Panc1 (cell line): Measurements from ENCODE around the gene RBMS3. TPM values are rescaled to one million over a fixed set of nuclear protein-coding genes. Genes with fewer than 3 reads are reported as not detected.

Source experiments
- ATAC-seq: fragments of 200-7000 bp; cut with Tn5 transposase; 2 replicates; pipeline ENCODE4 v1.9.1; 2020; ENCODE audit warnings: mild to moderate bottlenecking, moderate library complexity
- BruUV-seq: library from RNA; stranded (reverse); fragments of 400-500 nt; replicated peaks from 2 replicates; lab custom pipeline; 2021; lab: Mats Ljungman, UMichigan
- CTCF ChIA-PET: fragments of 300-600 bp; sonication (Branson Sonifier 250); formaldehyde crosslinking; loops from one replicate; lab custom pipeline; 2022; ENCODE audit warnings: antibody characterized with exemption; lab: Charles Lee
- POLR2A ChIA-PET: fragments of 300-600 bp; sonication (Branson Sonifier 250); formaldehyde crosslinking; loops from one replicate; lab custom pipeline; 2022; ENCODE audit warnings: antibody characterized with exemption; lab: Charles Lee
- DNase-seq: peaks from one replicate; pipeline ENCODE4 v3.0.0-alpha.2; 2010; ENCODE audit warnings: low read depth, low spot score
- H3K27ac ChIP-seq: 2 replicates; pipeline ENCODE4 v1.5.1; 2011; ENCODE audit warnings: mild to moderate bottlenecking, low read length, inconsistent platforms
- H3K27me3 ChIP-seq: fragments of 200-500 bp; sonication (Bioruptor generic); 2 replicates; pipeline ENCODE4 v1.6.0; 2014; ENCODE audit warnings: low read length, inconsistent platforms; ENCODE audit not compliant: control insufficient read depth, insufficient read depth
- H3K36me3 ChIP-seq: fragments of 200-500 bp; sonication (Bioruptor generic); 2 replicates; pipeline ENCODE4 v1.5.1; 2014; ENCODE audit warnings: inconsistent platforms, mild to moderate bottlenecking, low read length, moderate library complexity; ENCODE audit not compliant: control insufficient read depth, insufficient read depth
- H3K4me1 ChIP-seq: 2 replicates; pipeline ENCODE4 v1.5.1; 2011; ENCODE audit warnings: inconsistent platforms, mild to moderate bottlenecking, low read length, moderate library complexity; ENCODE audit not compliant: control insufficient read depth, insufficient read depth
- H3K4me3 ChIP-seq, 2 experiments: 2 replicates each; pipeline ENCODE4 v1.5.1; 2011 to 2012; ENCODE audit warnings: low read depth in 2 of 2, low read length in 2 of 2, mild to moderate bottlenecking in 2 of 2, inconsistent platforms in 1 of 2, moderate library complexity in 1 of 2
- H3K9me3 ChIP-seq: fragments of 200-500 bp; sonication (Bioruptor generic); 2 replicates; pipeline ENCODE4 v1.5.1; 2014; ENCODE audit warnings: low read depth, mild to moderate bottlenecking, inconsistent platforms, low read length, moderate library complexity; ENCODE audit not compliant: control insufficient read depth, insufficient read depth
- POLR2AphosphoS5 ChIP-seq: IDR thresholded peaks from 2 replicates; pipeline ENCODE4 v1.6.1; 2012; ENCODE audit warnings: mild to moderate bottlenecking, low read depth, low read length, moderate library complexity
- SIN3A ChIP-seq: IDR thresholded peaks from 2 replicates; pipeline ENCODE4 v1.6.1; 2012; ENCODE audit warnings: low read depth, mild to moderate bottlenecking, low read length, moderate library complexity, borderline replicate concordance; ENCODE audit not compliant: insufficient read depth
- TCF7L2 ChIP-seq: IDR thresholded peaks from 2 replicates; pipeline ENCODE4 v1.6.1; 2011; ENCODE audit warnings: mild to moderate bottlenecking, low read depth, low read length, inconsistent platforms
- in situ Hi-C: cut with HindIII; loops from 2 replicates; pipeline ENCODE4 v1.10.0; 2016; ENCODE audit warnings: low sequenced_read_pairs, low pct_unique_long_range_greater_than_20kb
- intact Hi-C: fragments of 100-400 bp; cut with micrococcal nuclease; formaldehyde crosslinking; loops from one replicate; pipeline ENCODE4 v1.10.0; 2022; ENCODE audit not compliant: unreplicated experiment
- total RNA-seq: library from RNA; stranded (reverse); gene quantifications from one replicate; pipeline ENCODE4 v1.2.1, GENCODE V29; 2021; ENCODE audit not compliant: unreplicated experiment
- TF ChIP-seq, protein P1 (sequence below), 2 experiments: IDR thresholded peaks; 2 replicates each; pipeline ENCODE4 v1.6.1; 2011 to 2012; ENCODE audit warnings: low read depth in 2 of 2, control low read depth in 1 of 2, low read length in 1 of 2, mild to moderate bottlenecking in 1 of 2, moderate library complexity in 1 of 2; ENCODE audit not compliant: insufficient read depth in 1 of 2
- TF ChIP-seq, protein P2 (sequence below): fragments of 450-650 bp; IDR thresholded peaks from 2 replicates; pipeline ENCODE4 v1.5.1; 2017; ENCODE audit warnings: mild to moderate bottlenecking

The RBMS3 gene
- total RNA-seq, 1 experiment from 2014 or later: 1.1 TPM

DNA sequence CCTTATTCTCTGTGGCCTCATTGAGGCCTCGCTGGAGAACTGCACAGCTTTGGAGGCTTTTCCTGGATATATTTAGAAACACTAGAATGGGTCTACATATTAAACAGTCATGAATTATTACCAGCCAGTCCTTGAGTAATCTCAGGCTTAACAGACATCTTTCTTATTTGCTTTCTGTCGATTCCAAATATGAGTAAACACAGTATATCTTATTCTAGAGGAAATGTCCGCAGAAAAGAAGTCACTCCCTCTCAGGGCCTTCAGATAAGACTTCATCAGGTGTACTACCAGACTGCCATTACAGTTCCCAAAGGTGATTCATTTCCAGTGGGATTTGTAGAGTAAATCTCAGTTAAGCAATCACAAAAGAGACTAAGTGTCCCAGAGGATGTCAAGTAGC lies 310.7 kb downstream of the RBMS3 start:
- Histone ChIP-seq H3K4me1 (no peaks in the 10 kb centered on the region), H3K4me3 (no peak overlapping the region), H3K27ac (no peak overlapping the region), H3K27me3 (no peaks in the 10 kb centered on the region), H3K36me3 (no peaks in the 10 kb centered on the region), H3K9me3 (no peaks in the 10 kb centered on the region)
- BruUV-seq: no TSS peak
- intact Hi-C loops (no loop called here), in situ Hi-C loops (no loop called here)
- CTCF ChIA-PET: no interaction called here
- ATAC-seq: no peak
- TF ChIP-seq SIN3A: no peak
- TF ChIP-seq TCF7L2: no peak
- TF ChIP-seq, protein P1, sequence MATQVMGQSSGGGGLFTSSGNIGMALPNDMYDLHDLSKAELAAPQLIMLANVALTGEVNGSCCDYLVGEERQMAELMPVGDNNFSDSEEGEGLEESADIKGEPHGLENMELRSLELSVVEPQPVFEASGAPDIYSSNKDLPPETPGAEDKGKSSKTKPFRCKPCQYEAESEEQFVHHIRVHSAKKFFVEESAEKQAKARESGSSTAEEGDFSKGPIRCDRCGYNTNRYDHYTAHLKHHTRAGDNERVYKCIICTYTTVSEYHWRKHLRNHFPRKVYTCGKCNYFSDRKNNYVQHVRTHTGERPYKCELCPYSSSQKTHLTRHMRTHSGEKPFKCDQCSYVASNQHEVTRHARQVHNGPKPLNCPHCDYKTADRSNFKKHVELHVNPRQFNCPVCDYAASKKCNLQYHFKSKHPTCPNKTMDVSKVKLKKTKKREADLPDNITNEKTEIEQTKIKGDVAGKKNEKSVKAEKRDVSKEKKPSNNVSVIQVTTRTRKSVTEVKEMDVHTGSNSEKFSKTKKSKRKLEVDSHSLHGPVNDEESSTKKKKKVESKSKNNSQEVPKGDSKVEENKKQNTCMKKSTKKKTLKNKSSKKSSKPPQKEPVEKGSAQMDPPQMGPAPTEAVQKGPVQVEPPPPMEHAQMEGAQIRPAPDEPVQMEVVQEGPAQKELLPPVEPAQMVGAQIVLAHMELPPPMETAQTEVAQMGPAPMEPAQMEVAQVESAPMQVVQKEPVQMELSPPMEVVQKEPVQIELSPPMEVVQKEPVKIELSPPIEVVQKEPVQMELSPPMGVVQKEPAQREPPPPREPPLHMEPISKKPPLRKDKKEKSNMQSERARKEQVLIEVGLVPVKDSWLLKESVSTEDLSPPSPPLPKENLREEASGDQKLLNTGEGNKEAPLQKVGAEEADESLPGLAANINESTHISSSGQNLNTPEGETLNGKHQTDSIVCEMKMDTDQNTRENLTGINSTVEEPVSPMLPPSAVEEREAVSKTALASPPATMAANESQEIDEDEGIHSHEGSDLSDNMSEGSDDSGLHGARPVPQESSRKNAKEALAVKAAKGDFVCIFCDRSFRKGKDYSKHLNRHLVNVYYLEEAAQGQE (IDR thresholded peaks at IDR 0.05; ENCODE audit: insufficient read depth in 1 of 2, low read depth in 2 of 2, low read length in 1 of 2): no peak
- TF ChIP-seq POLR2AphosphoS5: no peak
- TF ChIP-seq, protein P2, sequence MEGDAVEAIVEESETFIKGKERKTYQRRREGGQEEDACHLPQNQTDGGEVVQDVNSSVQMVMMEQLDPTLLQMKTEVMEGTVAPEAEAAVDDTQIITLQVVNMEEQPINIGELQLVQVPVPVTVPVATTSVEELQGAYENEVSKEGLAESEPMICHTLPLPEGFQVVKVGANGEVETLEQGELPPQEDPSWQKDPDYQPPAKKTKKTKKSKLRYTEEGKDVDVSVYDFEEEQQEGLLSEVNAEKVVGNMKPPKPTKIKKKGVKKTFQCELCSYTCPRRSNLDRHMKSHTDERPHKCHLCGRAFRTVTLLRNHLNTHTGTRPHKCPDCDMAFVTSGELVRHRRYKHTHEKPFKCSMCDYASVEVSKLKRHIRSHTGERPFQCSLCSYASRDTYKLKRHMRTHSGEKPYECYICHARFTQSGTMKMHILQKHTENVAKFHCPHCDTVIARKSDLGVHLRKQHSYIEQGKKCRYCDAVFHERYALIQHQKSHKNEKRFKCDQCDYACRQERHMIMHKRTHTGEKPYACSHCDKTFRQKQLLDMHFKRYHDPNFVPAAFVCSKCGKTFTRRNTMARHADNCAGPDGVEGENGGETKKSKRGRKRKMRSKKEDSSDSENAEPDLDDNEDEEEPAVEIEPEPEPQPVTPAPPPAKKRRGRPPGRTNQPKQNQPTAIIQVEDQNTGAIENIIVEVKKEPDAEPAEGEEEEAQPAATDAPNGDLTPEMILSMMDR: no peak
- DNase-seq: no peak
- POLR2A ChIA-PET: no interaction called here

DNA sequence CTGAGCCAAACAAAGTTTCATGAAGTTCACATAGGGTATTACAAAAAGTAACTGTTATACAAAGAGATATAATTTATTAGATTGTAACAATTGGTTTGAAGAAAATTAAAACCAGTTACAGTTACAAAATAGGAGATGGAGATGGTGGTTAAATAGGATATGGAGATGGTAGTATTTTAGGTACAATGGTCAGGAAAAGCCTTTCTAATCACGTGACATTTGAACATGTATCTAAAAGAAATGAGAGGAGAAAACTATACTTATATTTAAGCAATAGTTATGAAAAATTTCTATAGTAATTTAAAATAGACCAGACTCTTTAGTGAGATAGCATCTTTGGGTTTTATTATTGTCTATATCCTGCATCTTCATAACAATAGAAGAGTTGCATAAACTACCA lies 312.9 kb downstream of the RBMS3 start:
- no peak overlapping the region for H3K4me3 ChIP-seq
- no peaks in the 10 kb centered on the region for H3K36me3 ChIP-seq
- ATAC-seq: no peak
- H3K4me1 ChIP-seq: no peaks in the 10 kb centered on the region
- ChIA-PET POLR2A (no interaction called here), CTCF (no interaction called here)
- no peak for DNase-seq
- TF ChIP-seq POLR2AphosphoS5 (no peak), TCF7L2 (no peak), SIN3A (no peak)
- TF ChIP-seq, protein P2: no peak
- TF ChIP-seq, protein P1 (IDR thresholded peaks at IDR 0.05; ENCODE audit: insufficient read depth in 1 of 2, low read depth in 2 of 2, low read length in 1 of 2): no peak
- no peaks in the 10 kb centered on the region for H3K27me3 ChIP-seq
- in situ Hi-C loops: no loop called here
- H3K27ac ChIP-seq: no peak overlapping the region
- BruUV-seq: no TSS peak
- intact Hi-C loops: no loop called here
- H3K9me3 ChIP-seq: no peaks in the 10 kb centered on the region
